ENCODE data around the gene TMC4. TPM values are rescaled to one million over a fixed set of nuclear protein-coding genes. Genes with fewer than 3 reads are reported as not detected.
"Not testable (repeated sequence)": the region's sequence is repeated elsewhere in the genome, so short reads cannot be mapped to it uniquely, and the experiment has no call there.

Gene TMC4, protein sequence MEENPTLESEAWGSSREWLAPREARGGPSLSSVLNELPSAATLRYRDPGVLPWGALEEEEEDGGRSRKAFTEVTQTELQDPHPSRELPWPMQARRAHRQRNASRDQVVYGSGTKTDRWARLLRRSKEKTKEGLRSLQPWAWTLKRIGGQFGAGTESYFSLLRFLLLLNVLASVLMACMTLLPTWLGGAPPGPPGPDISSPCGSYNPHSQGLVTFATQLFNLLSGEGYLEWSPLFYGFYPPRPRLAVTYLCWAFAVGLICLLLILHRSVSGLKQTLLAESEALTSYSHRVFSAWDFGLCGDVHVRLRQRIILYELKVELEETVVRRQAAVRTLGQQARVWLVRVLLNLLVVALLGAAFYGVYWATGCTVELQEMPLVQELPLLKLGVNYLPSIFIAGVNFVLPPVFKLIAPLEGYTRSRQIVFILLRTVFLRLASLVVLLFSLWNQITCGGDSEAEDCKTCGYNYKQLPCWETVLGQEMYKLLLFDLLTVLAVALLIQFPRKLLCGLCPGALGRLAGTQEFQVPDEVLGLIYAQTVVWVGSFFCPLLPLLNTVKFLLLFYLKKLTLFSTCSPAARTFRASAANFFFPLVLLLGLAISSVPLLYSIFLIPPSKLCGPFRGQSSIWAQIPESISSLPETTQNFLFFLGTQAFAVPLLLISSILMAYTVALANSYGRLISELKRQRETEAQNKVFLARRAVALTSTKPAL
- total RNA-seq (98.9 TPM), polyA plus RNA-seq (ENCODE audit: insufficient read depth, low read depth, low replicate concordance) (64.6 TPM)
- long read RNA-seq, donor 1, partial matches to known transcripts = 5 of 5 reads
- long read RNA-seq, donor 1, other reads (novel, unspliced or antisense) = 0 of 5 reads
- long read RNA-seq, donor 2, transcript TMC4-210 (15 exons, 2,373 nt) = major isoform, 6 of 6 reads
- long read RNA-seq, donor 2, partial matches to known transcripts = 0 of 6 reads
- long read RNA-seq, donor 2, other reads (novel, unspliced or antisense) = 0 of 6 reads
- long read RNA-seq, donor 3, transcript TMC4-210 (15 exons, 2,373 nt) = major isoform, 6 of 13 reads
- long read RNA-seq, donor 3, partial matches to known transcripts = 6 of 13 reads
- long read RNA-seq, donor 3, other reads (novel, unspliced or antisense) = 0 of 13 reads
- long read RNA-seq, donor 4, partial matches to known transcripts = 7 of 7 reads
- long read RNA-seq, donor 4, other reads (novel, unspliced or antisense) = 0 of 7 reads
- long read RNA-seq, donor 5 = 0 reads
- long read RNA-seq, donor 6, partial matches to known transcripts = 0 of 3 reads
- long read RNA-seq, donor 6, other reads (novel, unspliced or antisense) = 0 of 3 reads
- long read RNA-seq, donor 7, transcript TMC4-210 (15 exons, 2,373 nt) = major isoform, 40 of 95 reads
- long read RNA-seq, donor 7, partial matches to known transcripts = 39 of 95 reads
- long read RNA-seq, donor 7, other reads (novel, unspliced or antisense) = 15 of 95 reads
- long read RNA-seq, donor 8, partial matches to known transcripts = 7 of 11 reads
- long read RNA-seq, donor 8, other reads (novel, unspliced or antisense) = 0 of 11 reads
- long read RNA-seq, donor 9, partial matches to known transcripts = 0 of 2 reads
- long read RNA-seq, donor 9, other reads (novel, unspliced or antisense) = 0 of 2 reads
- long read RNA-seq, donor 10, partial matches to known transcripts = 13 of 16 reads
- long read RNA-seq, donor 10, other reads (novel, unspliced or antisense) = 0 of 16 reads

DNA sequence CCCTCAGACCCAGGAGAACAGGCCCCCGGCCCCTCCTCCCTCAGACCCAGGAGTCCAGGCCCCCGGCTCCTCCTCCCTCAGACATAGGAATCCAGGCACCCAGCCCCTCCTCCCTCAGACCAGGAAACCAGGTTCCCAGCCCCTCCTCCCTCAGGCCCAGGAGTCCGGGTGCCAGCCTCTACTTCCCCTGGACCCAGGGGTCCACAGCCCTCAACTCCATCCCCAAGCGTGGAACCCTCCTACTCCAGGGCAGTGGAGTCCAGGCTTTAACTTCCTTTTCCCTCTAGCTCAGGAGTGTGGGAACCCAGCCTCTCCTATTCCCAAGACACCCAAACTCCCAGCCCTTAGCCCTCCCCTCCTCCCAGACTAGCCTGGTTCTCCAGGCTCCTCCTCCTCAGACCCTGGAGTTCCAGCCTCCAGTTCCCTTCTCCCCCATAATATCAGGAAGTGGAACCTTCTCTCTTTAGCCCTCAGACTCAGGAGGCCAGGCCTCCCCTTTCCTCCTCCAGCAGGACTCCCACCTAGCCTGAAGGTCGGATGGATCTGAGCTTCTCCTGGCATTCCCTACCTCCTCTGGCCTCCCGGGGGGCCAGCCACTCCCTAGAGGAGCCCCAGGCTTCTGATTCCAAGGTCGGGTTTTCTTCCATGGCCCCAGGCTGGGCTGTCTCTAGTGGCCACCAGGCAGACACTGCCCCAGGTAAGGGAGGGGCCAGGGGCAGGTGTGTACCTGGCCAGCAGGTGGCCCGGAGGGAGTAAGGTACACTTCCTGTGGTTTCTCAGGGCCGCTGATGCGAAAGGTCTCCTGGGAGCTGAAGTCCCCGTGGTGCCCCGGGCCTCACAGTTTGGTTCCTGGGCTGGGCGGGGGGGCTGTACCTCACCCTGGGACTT is at the start of gene TMC4:
Gene TMC4, minus strand, starts transcription at position 690 of the 888 bp plus-strand sequence. Its CDS starts 43 bp downstream, at position 647.
- peak; percentile 62 to 88 (median 73) for DNase-seq
- Histone ChIP-seq H3K9me3 (ENCODE audit: control insufficient read depth in 2 of 3, insufficient read depth in 1 of 3, low read length in 3 of 3) (no peaks in the 10 kb centered on the region), H3K4me1 (ENCODE audit: control insufficient read depth in 2 of 3, insufficient read depth in 2 of 3, low read depth in 1 of 3, low read length in 3 of 3) (peaks cover 0 to 3% (median 0%) of the 10 kb centered on the region in 3 donors), H3K4me3 (ENCODE audit: low read length in 3 of 3) (peak within 1 kb of the TSS; percentile 16 to 80 (median 66)), H3K36me3 (ENCODE audit: control insufficient read depth in 2 of 3, insufficient read depth in 3 of 3, low read length in 3 of 3) (no peaks in the 10 kb centered on the region), H3K9ac (ENCODE audit: low read length in 3 of 3) (peak within 1 kb of the TSS in 2 of 3 donors; percentile 80 to 82), H3K27me3 (ENCODE audit: control insufficient read depth, insufficient read depth, low read length) (no peaks in the 10 kb centered on the region), H3K27ac (ENCODE audit: low read depth in 2 of 2, low read length in 2 of 2) (peak within 1 kb of the TSS; percentile 71 to 72)
- intact Hi-C loops (cut with DNase I) = loop anchor here (10.0 kb wide), 1 partner anchor 62 kb away; no protein-coding TSS in a partner anchor
- TF ChIP-seq, protein P1, sequence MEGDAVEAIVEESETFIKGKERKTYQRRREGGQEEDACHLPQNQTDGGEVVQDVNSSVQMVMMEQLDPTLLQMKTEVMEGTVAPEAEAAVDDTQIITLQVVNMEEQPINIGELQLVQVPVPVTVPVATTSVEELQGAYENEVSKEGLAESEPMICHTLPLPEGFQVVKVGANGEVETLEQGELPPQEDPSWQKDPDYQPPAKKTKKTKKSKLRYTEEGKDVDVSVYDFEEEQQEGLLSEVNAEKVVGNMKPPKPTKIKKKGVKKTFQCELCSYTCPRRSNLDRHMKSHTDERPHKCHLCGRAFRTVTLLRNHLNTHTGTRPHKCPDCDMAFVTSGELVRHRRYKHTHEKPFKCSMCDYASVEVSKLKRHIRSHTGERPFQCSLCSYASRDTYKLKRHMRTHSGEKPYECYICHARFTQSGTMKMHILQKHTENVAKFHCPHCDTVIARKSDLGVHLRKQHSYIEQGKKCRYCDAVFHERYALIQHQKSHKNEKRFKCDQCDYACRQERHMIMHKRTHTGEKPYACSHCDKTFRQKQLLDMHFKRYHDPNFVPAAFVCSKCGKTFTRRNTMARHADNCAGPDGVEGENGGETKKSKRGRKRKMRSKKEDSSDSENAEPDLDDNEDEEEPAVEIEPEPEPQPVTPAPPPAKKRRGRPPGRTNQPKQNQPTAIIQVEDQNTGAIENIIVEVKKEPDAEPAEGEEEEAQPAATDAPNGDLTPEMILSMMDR (IDR thresholded peaks at IDR 0.05; ENCODE audit: borderline replicate concordance, extremely low read depth, insufficient read depth) = no peak
- FAIRE-seq = no peak

DNA sequence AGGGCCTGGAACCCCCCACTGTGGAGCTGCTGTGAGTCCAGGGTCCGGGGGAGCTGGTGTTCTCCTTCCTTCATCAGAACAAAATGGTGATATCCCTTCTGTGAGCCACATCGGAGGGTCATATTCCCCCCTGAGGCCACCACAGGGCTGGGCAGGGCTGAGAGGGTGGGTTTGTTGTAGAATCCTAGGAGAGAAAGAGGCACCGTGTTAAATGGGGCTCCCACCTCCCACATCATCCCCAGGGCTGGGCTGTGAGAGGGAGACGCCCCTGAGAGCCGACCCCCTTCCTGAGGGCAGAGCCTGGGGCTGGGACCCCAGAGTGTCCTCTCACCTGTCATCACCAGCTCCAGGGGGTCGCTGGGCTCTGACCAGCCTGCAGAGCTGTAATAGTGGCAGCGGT is 49.0 kb upstream of the TMC4 start:
- H3K9ac ChIP-seq (ENCODE audit: low read length in 3 of 3); FAIRE-seq; H3K9me3 ChIP-seq (ENCODE audit: control insufficient read depth in 2 of 3, insufficient read depth in 1 of 3, low read length in 3 of 3); H3K27me3 ChIP-seq (ENCODE audit: control insufficient read depth, insufficient read depth, low read length); H3K4me1 ChIP-seq (ENCODE audit: control insufficient read depth in 2 of 3, insufficient read depth in 2 of 3, low read depth in 1 of 3, low read length in 3 of 3); DNase-seq; H3K4me3 ChIP-seq (ENCODE audit: low read length in 3 of 3); H3K27ac ChIP-seq (ENCODE audit: low read depth in 2 of 2, low read length in 2 of 2); intact Hi-C loops (cut with DNase I); H3K36me3 ChIP-seq (ENCODE audit: control insufficient read depth in 2 of 3, insufficient read depth in 3 of 3, low read length in 3 of 3): not testable (repeated sequence)

DNA sequence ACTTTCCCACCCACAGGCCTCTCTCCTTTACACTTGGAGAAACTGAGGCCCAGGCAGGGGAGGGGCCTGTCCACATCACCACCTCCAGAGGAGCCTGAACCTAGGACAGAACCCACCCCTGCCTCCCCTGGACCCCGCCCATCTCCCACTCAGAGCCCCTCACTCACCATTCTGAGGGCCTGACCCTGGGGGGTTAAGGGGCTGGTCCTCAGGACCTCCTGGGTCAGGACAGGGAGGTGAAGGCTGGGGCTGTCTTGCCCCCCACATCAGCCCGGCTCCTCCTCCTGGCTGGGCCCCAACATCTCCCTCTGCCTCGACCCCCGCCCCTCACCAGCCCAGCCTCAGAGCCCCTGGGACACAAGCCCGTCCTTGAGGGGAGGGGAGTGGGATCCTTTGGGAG is 46.7 kb upstream of the TMC4 start:
- not testable (repeated sequence) for H3K36me3 ChIP-seq (ENCODE audit: control insufficient read depth in 2 of 3, insufficient read depth in 3 of 3, low read length in 3 of 3); H3K27ac ChIP-seq (ENCODE audit: low read depth in 2 of 2, low read length in 2 of 2)

More for the DNA sequence above, 46.7 kb upstream of the TMC4 start:
- FAIRE-seq; H3K4me1 ChIP-seq (ENCODE audit: control insufficient read depth in 2 of 3, insufficient read depth in 2 of 3, low read depth in 1 of 3, low read length in 3 of 3); H3K9me3 ChIP-seq (ENCODE audit: control insufficient read depth in 2 of 3, insufficient read depth in 1 of 3, low read length in 3 of 3); H3K9ac ChIP-seq (ENCODE audit: low read length in 3 of 3); intact Hi-C loops (cut with DNase I); H3K4me3 ChIP-seq (ENCODE audit: low read length in 3 of 3); H3K27me3 ChIP-seq (ENCODE audit: control insufficient read depth, insufficient read depth, low read length): not testable (repeated sequence)
- peak in 1 of 5 donors; percentile 38 for DNase-seq
